GM23248 (cell line): ENCODE measurements around the gene TRDN. TPM values are rescaled to one million over a fixed set of nuclear protein-coding genes. Genes with fewer than 3 reads are reported as not detected.

Source experiments
- DNase-seq: peaks from one replicate; pipeline ENCODE4 v3.0.0-alpha.2; 2015
- H2AFZ ChIP-seq: fragments of 200-600 bp; sonication (generic); 2 replicates; pipeline ENCODE4 v1.6.1; 2016; ENCODE audit warnings: antibody characterized with exemption
- H3F3A ChIP-seq: fragments of 200-600 bp; sonication (generic); 2 replicates; pipeline ENCODE4 v1.6.1; 2016; ENCODE audit warnings: mild to moderate bottlenecking, antibody characterized with exemption, mixed run types; ENCODE audit not compliant: insufficient read depth
- H3K27ac ChIP-seq: fragments of 200-600 bp; sonication (generic); 2 replicates; pipeline ENCODE4 v1.5.1; 2016; ENCODE audit warnings: mild to moderate bottlenecking
- H3K27me3 ChIP-seq: fragments of 200-600 bp; sonication (generic); replicated peaks from 2 replicates; pipeline ENCODE4 v1.6.1; 2016; ENCODE audit warnings: mild to moderate bottlenecking; ENCODE audit not compliant: insufficient read depth
- H3K36me3 ChIP-seq: fragments of 200-600 bp; sonication (generic); 2 replicates; pipeline ENCODE4 v1.6.1; 2016; ENCODE audit warnings: low read depth, mild to moderate bottlenecking
- H3K4me1 ChIP-seq: fragments of 200-600 bp; sonication (generic); 2 replicates; pipeline ENCODE4 v1.6.1; 2016; ENCODE audit warnings: mild to moderate bottlenecking; ENCODE audit not compliant: insufficient read depth
- H3K4me2 ChIP-seq: fragments of 200-600 bp; sonication (generic); one replicate; pipeline ENCODE4 v1.6.1; 2016; ENCODE audit warnings: mild to moderate bottlenecking; ENCODE audit not compliant: unreplicated experiment
- H3K4me3 ChIP-seq: fragments of 200-600 bp; sonication (generic); 2 replicates; pipeline ENCODE4 v1.5.1; 2016; ENCODE audit warnings: mild to moderate bottlenecking
- H3K79me2 ChIP-seq: fragments of 200-600 bp; sonication (generic); 2 replicates; pipeline ENCODE4 v1.6.1; 2016; ENCODE audit warnings: mild to moderate bottlenecking; ENCODE audit not compliant: insufficient read depth
- H3K9ac ChIP-seq: fragments of 200-600 bp; sonication (generic); 2 replicates; pipeline ENCODE4 v1.6.1; 2016; ENCODE audit warnings: mild to moderate bottlenecking
- H3K9me2 ChIP-seq: fragments of 200-600 bp; sonication (generic); 2 replicates; pipeline ENCODE4 v1.6.1; 2016; ENCODE audit warnings: mixed run types, mild to moderate bottlenecking, moderate library complexity; ENCODE audit not compliant: insufficient read depth
- H3K9me3 ChIP-seq: fragments of 200-600 bp; sonication (generic); one replicate; pipeline ENCODE4 v1.6.1; 2017; ENCODE audit warnings: low read depth
- H4K20me1 ChIP-seq: fragments of 200-600 bp; sonication (generic); 2 replicates; pipeline ENCODE4 v1.6.0; 2016; ENCODE audit not compliant: insufficient read depth
- EZH2 ChIP-seq: fragments of 200-600 bp; sonication (generic); IDR thresholded peaks from 2 replicates; pipeline ENCODE4 v1.6.1; 2018; ENCODE audit warnings: antibody characterized with exemption, mild to moderate bottlenecking; ENCODE audit not compliant: insufficient read depth, poor library complexity, severe bottlenecking
- EZH2phosphoT487 ChIP-seq: fragments of 200-600 bp; sonication (generic); IDR thresholded peaks from 2 replicates; pipeline ENCODE4 v1.6.1; 2018; ENCODE audit warnings: antibody characterized with exemption, moderate library complexity, mild to moderate bottlenecking, low read depth; ENCODE audit not compliant: insufficient read depth
- WGBS, 2 experiments: methylation state at CpG; one replicate each; pipeline ENCODE4 v1.1.6; 2015 to 2017; ENCODE audit warnings: low lambda C conversion rate in 2 of 2, low coverage in 1 of 2; ENCODE audit errors: missing lambda C conversion rate in 2 of 2; 5-methylcytosine and 5-hydroxymethylcytosine counted together
- in situ Hi-C: fragments of 300-500 bp; cut with MboI; formaldehyde crosslinking; loops from 2 replicates; pipeline ENCODE4 v1.15.0; 2020
- polyA plus RNA-seq: library from polyadenylated mRNA; unstranded; fragments of >200 nt; fragmentation: Nextera tagmentation; extraction: Ambion mirVana; gene quantifications from 2 replicates; pipeline ENCODE4 v1.2.1, GENCODE V29; 2016
- total RNA-seq: library from RNA; depleted of rRNA; stranded (reverse); fragments of >200 nt; shearing (Covaris generic); gene quantifications from 2 replicates; pipeline ENCODE4 v1.2.3, GENCODE V29; 2014

TRDN gene
- total and polyA plus RNA-seq, 2 experiments from 2014 or later = not detected

DNA sequence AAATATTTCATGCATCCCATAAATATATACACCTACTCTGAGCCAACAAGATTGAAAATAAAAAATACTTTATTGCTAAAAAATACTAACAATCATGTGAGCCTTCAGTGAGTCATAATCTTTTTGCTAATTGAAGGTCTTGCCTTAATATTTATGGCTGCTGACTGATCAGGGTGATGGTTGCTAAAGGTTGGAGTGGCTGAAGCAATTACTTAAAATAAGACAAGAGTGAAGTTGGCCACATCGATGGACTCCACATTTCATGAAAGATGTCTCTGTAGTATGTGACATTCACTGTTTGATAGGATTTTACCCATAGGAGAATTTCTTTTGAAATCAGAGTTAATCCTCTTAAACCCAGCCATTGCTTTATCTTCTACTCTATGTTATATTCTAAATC lies 11.1 kb downstream of the TRDN start:
- in situ Hi-C loops = no loop called here
- no peaks in the 10 kb centered on the region for H3K4me1 ChIP-seq
- no peak for DNase-seq
- H3K4me3 ChIP-seq = no peak overlapping the region
- TF ChIP-seq EZH2 = no peak
- no peak for TF ChIP-seq EZH2phosphoT487
- H3K4me2 ChIP-seq = no peak overlapping the region
- H3K79me2 ChIP-seq = no peaks in the 10 kb centered on the region
- H4K20me1 ChIP-seq = no peaks in the 10 kb centered on the region
- no peaks in the 10 kb centered on the region for H3K9me2 ChIP-seq
- H3K27me3 ChIP-seq = no peaks in the 10 kb centered on the region
- no peak overlapping the region for H2AFZ ChIP-seq
- H3K9ac ChIP-seq = no peak overlapping the region
- WGBS, 2 experiments = 75 to 76% methylated on average over 1 of the region's 1 CpG
- H3F3A ChIP-seq = no peaks in the 10 kb centered on the region
- no peak overlapping the region for H3K27ac ChIP-seq
- H3K9me3 ChIP-seq = no peaks in the 10 kb centered on the region
- no peaks in the 10 kb centered on the region for H3K36me3 ChIP-seq

DNA sequence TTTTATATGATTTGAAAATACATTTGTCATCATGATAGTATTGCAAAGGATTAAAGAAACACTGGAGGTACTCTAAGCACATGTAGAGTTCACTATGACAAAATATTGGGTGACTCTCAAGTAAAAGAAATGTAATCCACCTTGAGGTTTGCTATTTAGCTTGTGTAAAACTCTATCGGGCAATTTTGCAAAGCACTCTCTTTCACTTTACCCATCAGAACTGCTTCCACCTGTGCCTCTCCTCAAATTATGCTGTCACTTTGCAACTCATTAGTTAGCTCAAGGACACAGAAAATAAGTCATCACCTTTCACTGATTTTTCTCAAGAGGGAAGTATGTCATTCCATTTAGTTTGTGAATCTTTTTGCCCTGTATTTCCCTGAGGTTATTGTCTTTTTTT lies 14.0 kb downstream of the TRDN start:
- Histone ChIP-seq H4K20me1 (no peaks in the 10 kb centered on the region), H3K4me3 (no peak overlapping the region), H3K4me1 (no peaks in the 10 kb centered on the region), H3K36me3 (no peaks in the 10 kb centered on the region), H3K9ac (no peak overlapping the region), H3K27ac (no peak overlapping the region), H3F3A (no peaks in the 10 kb centered on the region), H3K9me2 (no peaks in the 10 kb centered on the region), H3K4me2 (no peak overlapping the region), H3K27me3 (no peaks in the 10 kb centered on the region), H3K79me2 (no peaks in the 10 kb centered on the region), H3K9me3 (no peaks in the 10 kb centered on the region), H2AFZ (no peak overlapping the region)
- TF ChIP-seq EZH2phosphoT487 = no peak
- no peak for TF ChIP-seq EZH2
- in situ Hi-C loops = no loop called here
- no peak for DNase-seq
- WGBS, 2 experiments = 24 to 40% methylated on average over 1 of the region's 1 CpG

DNA sequence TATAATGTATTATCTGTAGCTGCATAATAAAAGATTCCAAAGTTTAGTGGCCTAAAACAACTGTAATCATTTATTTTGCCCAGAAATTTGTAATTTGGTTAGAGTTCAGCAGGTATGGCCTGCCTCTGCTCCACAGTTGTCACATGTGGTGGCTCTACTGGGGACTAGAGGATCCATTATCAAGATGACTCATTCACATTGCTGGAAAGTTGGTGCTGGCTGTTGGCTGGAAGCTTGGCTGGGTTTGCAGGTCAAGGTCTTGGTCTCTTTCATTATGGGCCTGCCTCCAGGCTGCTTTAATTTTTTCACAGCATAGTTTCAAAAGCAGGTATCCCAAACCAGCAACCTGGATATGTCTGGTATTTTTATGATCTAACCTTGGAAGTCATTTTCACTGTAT lies 17.6 kb downstream of the TRDN start:
- Histone ChIP-seq H2AFZ (no peak overlapping the region), H3K27ac (no peak overlapping the region), H3K4me2 (no peak overlapping the region), H3K79me2 (no peaks in the 10 kb centered on the region), H3K27me3 (no peaks in the 10 kb centered on the region), H4K20me1 (no peaks in the 10 kb centered on the region), H3F3A (no peaks in the 10 kb centered on the region), H3K9me3 (no peaks in the 10 kb centered on the region), H3K9me2 (no peaks in the 10 kb centered on the region), H3K4me1 (no peaks in the 10 kb centered on the region), H3K4me3 (no peak overlapping the region), H3K36me3 (no peaks in the 10 kb centered on the region), H3K9ac (no peak overlapping the region)
- in situ Hi-C loops = no loop called here
- no peak for TF ChIP-seq EZH2phosphoT487
- no peak for TF ChIP-seq EZH2
- DNase-seq = no peak

DNA sequence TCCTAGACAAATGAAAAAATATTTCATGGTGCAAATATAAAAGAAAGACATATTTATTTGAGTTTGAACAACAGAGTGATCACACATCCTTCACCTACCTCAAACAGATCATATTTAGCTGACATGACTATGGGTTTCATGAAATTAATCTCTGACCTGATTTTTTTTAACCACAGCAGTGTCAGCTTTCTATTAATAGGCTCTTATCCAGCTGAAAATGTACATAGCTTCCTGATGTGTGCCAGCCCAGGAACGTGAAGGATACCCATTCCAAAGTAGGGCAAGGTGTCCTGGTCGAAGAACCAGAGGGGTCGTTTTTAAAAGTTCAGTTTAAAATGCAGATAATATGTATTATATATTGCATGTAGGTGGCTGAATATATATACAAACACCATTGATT lies 19.8 kb downstream of the TRDN start:
- Histone ChIP-seq H3K9me3 (no peaks in the 10 kb centered on the region), H3K4me2 (no peak overlapping the region), H2AFZ (no peak overlapping the region), H3K4me1 (no peaks in the 10 kb centered on the region), H3K36me3 (no peaks in the 10 kb centered on the region), H3K9ac (no peak overlapping the region), H3K27ac (no peak overlapping the region), H4K20me1 (no peaks in the 10 kb centered on the region), H3K79me2 (no peaks in the 10 kb centered on the region), H3K27me3 (no peaks in the 10 kb centered on the region), H3K4me3 (no peak overlapping the region), H3K9me2 (no peaks in the 10 kb centered on the region), H3F3A (no peaks in the 10 kb centered on the region)
- WGBS, 2 experiments = 27 to 28% methylated on average over 3 of the region's 3 CpGs
- no peak for DNase-seq
- in situ Hi-C loops = no loop called here
- TF ChIP-seq EZH2 (no peak), EZH2phosphoT487 (no peak)

DNA sequence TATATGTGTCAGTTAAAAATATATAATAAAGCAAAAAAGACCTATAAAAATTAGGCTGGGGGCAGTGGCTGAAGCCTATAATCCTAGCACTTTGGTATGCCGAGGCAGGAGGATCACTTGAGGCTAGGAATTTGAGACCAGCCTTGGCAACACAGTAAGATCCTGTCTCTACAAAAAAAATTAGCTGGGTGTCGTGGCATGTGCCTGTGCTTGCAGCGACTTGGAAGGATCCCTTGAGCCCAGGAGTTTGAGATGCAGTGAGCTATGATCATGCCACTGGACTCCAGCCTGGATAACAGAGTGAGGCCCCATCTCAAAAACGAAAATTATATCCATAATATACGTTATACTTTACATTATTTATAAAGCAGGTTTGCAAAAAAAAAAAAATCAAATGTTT lies 20.7 kb downstream of the TRDN start:
- no peaks in the 10 kb centered on the region for H3K4me1 ChIP-seq
- H3K36me3 ChIP-seq = no peaks in the 10 kb centered on the region
- no peaks in the 10 kb centered on the region for H3F3A ChIP-seq
- no peak for DNase-seq
- H4K20me1 ChIP-seq = no peaks in the 10 kb centered on the region
- H3K4me3 ChIP-seq = no peak overlapping the region
- no peak overlapping the region for H3K27ac ChIP-seq
- in situ Hi-C loops = no loop called here
- H3K9me2 ChIP-seq = no peaks in the 10 kb centered on the region
- H3K4me2 ChIP-seq = no peak overlapping the region
- no peak for TF ChIP-seq EZH2
- TF ChIP-seq EZH2phosphoT487 = no peak
- H3K27me3 ChIP-seq = no peaks in the 10 kb centered on the region
- H3K79me2 ChIP-seq = no peaks in the 10 kb centered on the region
- no peak overlapping the region for H3K9ac ChIP-seq
- H2AFZ ChIP-seq = no peak overlapping the region
- no peaks in the 10 kb centered on the region for H3K9me3 ChIP-seq
- WGBS, 2 experiments = 24 to 33% methylated on average over 5 of the region's 5 CpGs
